Suprapubic skin (tissue), 4 donors: Measurements from ENCODE around the gene TIGD6. TPM values are rescaled to one million over a fixed set of nuclear protein-coding genes. Genes with fewer than 3 reads are reported as not detected.

Source experiments
- DNase-seq, 2 donors: peaks; one replicate each; pipeline ENCODE4 v3.0.0-alpha.2; 2019; ENCODE audit warnings: low spot score in 2 of 2
- H3K27ac ChIP-seq: fragments of 200-600 bp; sonication (generic); one replicate; pipeline ENCODE4 v1.5.1; 2019
- H3K27me3 ChIP-seq: fragments of 200-600 bp; sonication (generic); one replicate; pipeline ENCODE4 v1.5.1; 2019
- H3K36me3 ChIP-seq: fragments of 200-600 bp; sonication (generic); one replicate; pipeline ENCODE4 v1.5.1; 2019
- H3K4me1 ChIP-seq: fragments of 200-600 bp; sonication (generic); one replicate; pipeline ENCODE4 v1.5.1; 2019
- H3K4me3 ChIP-seq: fragments of 200-600 bp; sonication (generic); one replicate; pipeline ENCODE4 v1.5.1; 2019; ENCODE audit warnings: mild to moderate bottlenecking
- H3K9me3 ChIP-seq: fragments of 200-600 bp; sonication (generic); one replicate; pipeline ENCODE4 v1.5.1; 2019
- CTCF ChIP-seq, 2 donors: fragments of 200-600 bp in 1 of 2; fragments of 450-650 bp in 1 of 2; sonication (generic) in 1 of 2; IDR thresholded peaks; one replicate each; pipeline ENCODE4 v1.5.1; 2016 to 2019; ENCODE audit warnings: antibody characterized with exemption in 2 of 2, mild to moderate bottlenecking in 1 of 2, moderate library complexity in 1 of 2
- EP300 ChIP-seq: sonication (generic); formaldehyde crosslinking; IDR thresholded peaks from one replicate; pipeline ENCODE4 v1.6.1; 2017; ENCODE audit warnings: antibody characterized with exemption
- POLR2A ChIP-seq, 2 donors: fragments of 450-650 bp; IDR thresholded peaks; one replicate each; pipeline ENCODE4 v1.6.1; 2017; ENCODE audit warnings: antibody characterized with exemption in 2 of 2, mild to moderate bottlenecking in 2 of 2, moderate library complexity in 2 of 2
- POLR2AphosphoS5 ChIP-seq, 3 donors: sonication (generic); formaldehyde crosslinking; IDR thresholded peaks; one replicate each; pipeline ENCODE4 v1.6.1; 2017; ENCODE audit warnings: antibody characterized with exemption in 3 of 3
- WGBS: methylation state at CpG from one replicate; pipeline ENCODE4 v1.1.5; 2018; 5-methylcytosine and 5-hydroxymethylcytosine counted together
- total RNA-seq, 4 donors: library from RNA; depleted of rRNA; stranded (reverse); fragments of >200 nt; gene quantifications; one replicate each; pipeline ENCODE4 v1.1.0, GENCODE V29; 2016

Gene TIGD6
- total RNA-seq, 4 donors from 2014 or later, result 3.5 to 6.0 (median 4.5) TPM

DNA sequence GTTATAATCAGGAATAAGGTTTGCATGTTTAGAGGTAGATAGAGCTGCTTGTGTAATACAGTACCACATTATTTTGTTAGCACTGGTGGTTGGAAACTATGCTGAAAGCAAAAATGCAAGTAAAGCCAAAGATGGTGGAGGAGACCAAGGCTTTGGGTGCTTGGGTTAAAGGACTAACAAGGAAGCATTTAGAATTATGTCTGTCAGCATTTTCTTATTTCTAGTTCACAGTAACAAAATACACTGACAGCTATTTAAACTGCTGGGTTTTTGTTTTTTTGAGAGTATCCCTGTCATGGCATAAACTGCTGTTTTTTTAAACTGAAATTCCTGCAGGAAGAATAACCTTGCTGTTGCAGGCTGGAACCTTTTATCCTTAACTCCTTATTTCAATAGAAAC is 6.6 kb upstream of the TIGD6 start:
- Histone ChIP-seq H3K4me3 (no peak overlapping the region), H3K27ac (no peak overlapping the region), H3K4me1 (peaks cover 18% of the 10 kb centered on the region), H3K9me3 (no peaks in the 10 kb centered on the region), H3K36me3 (peaks cover 58% of the 10 kb centered on the region), H3K27me3 (no peaks in the 10 kb centered on the region)
- TF ChIP-seq CTCF (IDR thresholded peaks at IDR 0.05) (no peak), EP300 (no peak), POLR2AphosphoS5 (IDR thresholded peaks at IDR 0.05) (no peak), POLR2A (IDR thresholded peaks at IDR 0.05) (no peak)
- no peak for DNase-seq

GRCh38 chr5:150006318-150006717 is 5.9 kb upstream of the TIGD6 start:
- Histone ChIP-seq H3K4me3 (no peak overlapping the region), H3K4me1 (peaks cover 25% of the 10 kb centered on the region), H3K36me3 (peaks cover 53% of the 10 kb centered on the region), H3K27me3 (no peaks in the 10 kb centered on the region), H3K27ac (no peak overlapping the region), H3K9me3 (no peaks in the 10 kb centered on the region)
- no peak for DNase-seq
- 89% methylated on average over 4 of the region's 4 CpGs for WGBS
- TF ChIP-seq EP300 (no peak), POLR2A (IDR thresholded peaks at IDR 0.05) (no peak), POLR2AphosphoS5 (IDR thresholded peaks at IDR 0.05) (no peak), CTCF (IDR thresholded peaks at IDR 0.05) (no peak)

- no peaks in the 10 kb centered on the region for H3K27me3 ChIP-seq
- DNase-seq, result peak in 1 of 2 donors; percentile 71
- no peak overlapping the region for H3K27ac ChIP-seq
- 12% methylated on average over 8 of the region's 8 CpGs for WGBS
- peaks cover 39% of the 10 kb centered on the region for H3K4me1 ChIP-seq
- H3K36me3 ChIP-seq, result peaks cover 18% of the 10 kb centered on the region
- peak overlapping the region; percentile 89 for H3K4me3 ChIP-seq
- no peaks in the 10 kb centered on the region for H3K9me3 ChIP-seq
- TF ChIP-seq CTCF (IDR thresholded peaks at IDR 0.05) (peak; percentile 67 to 75), EP300 (no peak), POLR2AphosphoS5 (IDR thresholded peaks at IDR 0.05) (no peak), POLR2A (IDR thresholded peaks at IDR 0.05) (no peak)
Measured at GRCh38 chr5:150001660-150002486, 1.4 kb upstream of the TIGD6 start.

GRCh38 chr5:150000990-150001659 is 671 bp upstream of the TIGD6 start:
- H3K4me1 ChIP-seq, result peaks cover 40% of the 10 kb centered on the region
- TF ChIP-seq POLR2A (IDR thresholded peaks at IDR 0.05) (no peak), EP300 (no peak), POLR2AphosphoS5 (IDR thresholded peaks at IDR 0.05) (no peak), CTCF (IDR thresholded peaks at IDR 0.05) (no peak)
- no peaks in the 10 kb centered on the region for H3K9me3 ChIP-seq
- peak overlapping the region; percentile 89 for H3K4me3 ChIP-seq
- DNase-seq, result peak; percentile 75 to 78
- H3K36me3 ChIP-seq, result peaks cover 16% of the 10 kb centered on the region
- no peaks in the 10 kb centered on the region for H3K27me3 ChIP-seq
- under 1% methylated on average over 35 of the region's 44 CpGs for WGBS
- H3K27ac ChIP-seq, result peak overlapping the region; percentile 95

- no peak for DNase-seq
- TF ChIP-seq POLR2AphosphoS5 (IDR thresholded peaks at IDR 0.05) (no peak), CTCF (IDR thresholded peaks at IDR 0.05) (no peak), EP300 (no peak)
- Histone ChIP-seq H3K27me3 (no peaks in the 10 kb centered on the region), H3K4me1 (peaks cover 44% of the 10 kb centered on the region), H3K36me3 (peaks cover 16% of the 10 kb centered on the region), H3K4me3 (peak overlapping the region; percentile 89), H3K27ac (peak overlapping the region; percentile 95), H3K9me3 (no peaks in the 10 kb centered on the region)
- WGBS, result 19% methylated on average over 7 of the region's 7 CpGs
Measured at GRCh38 chr5:149999866-150000255, 593 bp downstream of the TIGD6 start.
